GM12864 (cell line): ENCODE results near the gene TMEM25.
"Not testable (repeated sequence)": the region's sequence is repeated elsewhere in the genome, so short reads cannot be mapped to it uniquely, and the experiment has no call there.

Experiments
- DNase-seq: peaks from one replicate; pipeline ENCODE4 v3.0.0-alpha.2; 2011; ENCODE audit warnings: low read depth
- H3K4me3 ChIP-seq: 2 replicates; pipeline ENCODE4 v1.5.1; 2011; ENCODE audit warnings: mild to moderate bottlenecking, low read depth, low read length, control low read depth
- TF ChIP-seq, protein P1 (sequence below): IDR thresholded peaks from 2 replicates; pipeline ENCODE4 v1.5.1; 2011; ENCODE audit warnings: low read depth, mild to moderate bottlenecking, moderate library complexity, low read length, control low read depth, inconsistent platforms; ENCODE audit errors: missing control alignments

The TMEM25 gene

DNA sequence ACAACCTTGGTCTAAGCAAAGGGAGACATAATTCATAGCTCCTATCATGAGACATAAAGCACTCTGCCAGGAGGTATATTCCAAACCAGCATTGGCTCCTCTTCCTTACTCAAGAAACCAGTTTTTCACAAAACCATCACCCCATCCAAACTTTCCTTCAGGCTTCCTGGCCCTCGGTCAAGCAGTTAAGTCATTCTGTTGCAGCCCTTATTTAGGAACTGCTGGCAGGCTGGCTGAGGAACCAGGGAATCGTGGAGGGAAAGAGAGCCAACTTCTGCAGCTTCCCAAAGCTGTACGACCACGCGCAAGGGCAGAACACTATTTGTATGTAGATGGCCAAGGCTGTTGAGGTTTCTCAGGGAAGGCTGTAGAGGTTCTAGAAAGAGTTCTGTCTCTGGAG lies 34.1 kb downstream of the TMEM25 start:
- no peak for DNase-seq
- TF ChIP-seq, protein P1, sequence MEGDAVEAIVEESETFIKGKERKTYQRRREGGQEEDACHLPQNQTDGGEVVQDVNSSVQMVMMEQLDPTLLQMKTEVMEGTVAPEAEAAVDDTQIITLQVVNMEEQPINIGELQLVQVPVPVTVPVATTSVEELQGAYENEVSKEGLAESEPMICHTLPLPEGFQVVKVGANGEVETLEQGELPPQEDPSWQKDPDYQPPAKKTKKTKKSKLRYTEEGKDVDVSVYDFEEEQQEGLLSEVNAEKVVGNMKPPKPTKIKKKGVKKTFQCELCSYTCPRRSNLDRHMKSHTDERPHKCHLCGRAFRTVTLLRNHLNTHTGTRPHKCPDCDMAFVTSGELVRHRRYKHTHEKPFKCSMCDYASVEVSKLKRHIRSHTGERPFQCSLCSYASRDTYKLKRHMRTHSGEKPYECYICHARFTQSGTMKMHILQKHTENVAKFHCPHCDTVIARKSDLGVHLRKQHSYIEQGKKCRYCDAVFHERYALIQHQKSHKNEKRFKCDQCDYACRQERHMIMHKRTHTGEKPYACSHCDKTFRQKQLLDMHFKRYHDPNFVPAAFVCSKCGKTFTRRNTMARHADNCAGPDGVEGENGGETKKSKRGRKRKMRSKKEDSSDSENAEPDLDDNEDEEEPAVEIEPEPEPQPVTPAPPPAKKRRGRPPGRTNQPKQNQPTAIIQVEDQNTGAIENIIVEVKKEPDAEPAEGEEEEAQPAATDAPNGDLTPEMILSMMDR = no peak

DNA sequence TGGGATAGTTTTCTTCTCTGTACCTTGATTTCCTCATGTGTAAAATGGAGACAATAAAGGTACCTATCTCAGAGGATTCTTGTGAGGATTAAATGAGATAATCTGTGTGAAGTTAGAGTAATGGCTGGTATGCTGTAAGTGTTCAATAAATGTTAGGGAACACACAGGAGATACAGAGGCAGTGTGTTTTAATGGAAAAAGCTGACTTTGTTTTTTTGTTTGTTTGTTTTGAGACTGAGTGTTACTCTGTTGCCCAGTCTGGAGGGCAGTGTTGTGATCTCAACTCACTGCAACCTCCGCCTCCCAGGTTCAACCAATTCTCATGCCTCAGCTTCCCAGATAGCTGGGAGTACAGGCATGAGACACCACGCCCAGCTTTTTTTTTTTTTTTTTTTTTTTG lies 38.7 kb downstream of the TMEM25 start:
- H3K4me3 ChIP-seq = no peak overlapping the region
- no peak for DNase-seq
- TF ChIP-seq, protein P1 = no peak

More for the DNA sequence above, 34.1 kb downstream of the TMEM25 start:
- H3K4me3 ChIP-seq = no peak overlapping the region

DNA sequence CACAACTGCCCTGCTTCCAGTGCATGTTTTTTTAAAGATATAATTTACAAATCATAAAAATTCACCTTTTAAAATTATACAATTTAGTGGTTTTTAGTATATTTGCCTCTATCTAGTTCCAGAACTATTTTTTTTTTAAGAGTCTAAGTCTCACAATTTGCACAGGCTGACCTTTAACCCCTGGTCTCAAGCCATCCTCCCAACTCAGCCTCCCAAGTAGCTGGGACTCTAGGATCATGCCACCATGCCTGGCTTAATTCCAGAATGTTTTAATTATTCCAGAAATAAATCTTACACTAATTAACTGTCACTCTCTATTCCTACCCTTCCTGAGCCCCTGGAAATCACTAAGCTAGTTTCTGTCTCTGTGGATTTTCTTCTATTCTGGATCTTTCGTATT lies 39.8 kb downstream of the TMEM25 start:
- DNase-seq = no peak
- TF ChIP-seq, protein P1 = no peak
- no peak overlapping the region for H3K4me3 ChIP-seq

DNA sequence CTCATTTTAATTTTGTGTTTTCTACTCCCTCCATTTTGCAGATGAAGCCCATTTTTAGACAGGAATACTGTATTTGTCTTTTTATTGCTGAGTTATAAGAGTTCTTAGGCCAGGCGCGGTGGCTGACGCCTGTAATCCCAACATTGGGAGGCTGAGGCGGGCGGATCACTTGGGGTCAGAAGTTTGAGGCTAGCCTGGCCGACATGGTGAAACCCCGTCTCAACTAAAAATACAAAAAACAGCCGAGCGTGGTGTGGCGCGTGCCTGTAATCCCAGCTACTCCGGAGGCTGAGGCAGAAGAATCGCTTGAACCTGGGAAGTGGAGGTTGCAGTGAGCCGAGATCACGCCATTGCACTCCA lies 40.7 kb downstream of the TMEM25 start:
- peak overlapping the region; percentile 80 for H3K4me3 ChIP-seq

DNA sequence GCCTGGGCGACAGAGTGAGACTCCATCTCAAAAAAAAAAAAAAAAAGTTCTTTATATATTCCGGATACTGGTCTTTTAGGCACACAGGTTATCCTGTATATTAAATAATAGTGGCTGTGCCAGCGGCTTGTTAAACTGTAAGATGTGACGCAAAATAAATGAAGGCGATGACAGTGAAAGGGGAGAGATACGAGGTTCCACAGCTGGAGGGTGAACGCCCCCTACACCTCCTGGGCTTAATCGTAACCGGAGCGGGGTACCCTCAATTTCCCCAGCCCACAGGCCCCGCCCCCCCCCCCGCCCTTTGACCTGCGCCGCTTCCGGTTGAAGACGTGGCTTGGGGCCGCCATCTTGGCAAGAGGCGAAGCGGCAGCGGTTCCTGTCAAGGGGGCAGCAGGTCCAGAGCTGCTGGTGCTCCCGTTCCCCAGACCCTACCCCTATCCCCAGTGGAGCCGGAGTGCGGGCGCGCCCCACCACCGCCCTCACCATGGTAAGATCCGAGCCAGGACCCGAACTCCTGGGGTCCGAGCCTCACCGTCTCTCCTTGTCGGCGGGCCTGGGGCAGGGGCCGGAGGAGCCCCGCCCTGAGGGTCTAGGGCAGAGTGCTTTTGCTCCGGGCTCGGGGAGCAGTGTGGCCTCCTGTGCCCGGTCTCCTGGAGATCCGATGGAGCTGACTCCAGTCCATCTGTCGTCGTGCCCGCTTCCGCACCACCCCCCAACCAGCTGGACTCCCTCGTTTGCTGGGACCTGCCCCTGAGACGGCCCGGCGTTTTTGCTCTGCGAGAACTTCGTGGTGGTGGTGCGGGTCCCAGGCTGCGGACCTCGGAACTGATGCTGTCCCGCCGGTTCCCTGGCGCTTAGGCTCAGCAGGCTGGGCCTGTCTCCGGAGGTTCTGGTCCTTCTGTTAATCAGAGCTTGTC lies 41.3 kb downstream of the TMEM25 start, which contains the start of gene ARCN1:
TSS of gene ARCN1 (plus strand) at position 349 of the 920 bp plus-strand sequence. CDS start at position 488, 139 bp downstream.
- H3K4me3 ChIP-seq = peak within 1 kb of the TSS; percentile 80
- DNase-seq = peak; percentile 44
- TF ChIP-seq, protein P1 = no peak

More for the DNA sequence above, 40.7 kb downstream of the TMEM25 start:
- not testable (repeated sequence) for DNase-seq

DNA sequence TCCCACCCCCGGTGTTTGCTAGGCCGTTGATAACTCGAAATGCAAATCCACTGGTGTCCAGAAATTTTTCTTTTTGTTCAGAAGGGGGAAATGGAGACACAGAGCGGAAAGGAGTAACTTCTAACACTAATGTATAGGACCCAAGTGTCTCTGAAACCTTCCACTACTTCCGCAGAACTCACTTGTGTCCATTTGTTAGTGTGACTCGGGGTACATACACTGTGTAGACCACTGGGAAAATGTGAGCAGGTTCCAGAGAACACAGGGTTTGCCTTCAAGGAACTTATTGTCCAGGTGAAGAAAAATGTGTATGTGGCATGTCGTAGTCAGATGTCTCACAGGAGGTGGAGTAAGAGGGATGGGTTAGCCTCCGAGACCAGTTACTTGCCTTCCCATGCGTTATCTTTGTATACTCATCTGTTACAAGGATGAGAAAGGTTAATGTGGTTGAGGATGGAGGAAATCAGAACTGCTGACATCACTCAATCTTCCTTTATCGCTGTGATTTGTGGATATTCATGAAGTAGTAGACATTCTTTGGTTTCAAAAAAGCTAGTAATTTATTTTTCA lies 42.1 kb downstream of the TMEM25 start:
- peak overlapping the region; percentile 80 for H3K4me3 ChIP-seq
- no peak for DNase-seq
- TF ChIP-seq, protein P1 = no peak

DNA sequence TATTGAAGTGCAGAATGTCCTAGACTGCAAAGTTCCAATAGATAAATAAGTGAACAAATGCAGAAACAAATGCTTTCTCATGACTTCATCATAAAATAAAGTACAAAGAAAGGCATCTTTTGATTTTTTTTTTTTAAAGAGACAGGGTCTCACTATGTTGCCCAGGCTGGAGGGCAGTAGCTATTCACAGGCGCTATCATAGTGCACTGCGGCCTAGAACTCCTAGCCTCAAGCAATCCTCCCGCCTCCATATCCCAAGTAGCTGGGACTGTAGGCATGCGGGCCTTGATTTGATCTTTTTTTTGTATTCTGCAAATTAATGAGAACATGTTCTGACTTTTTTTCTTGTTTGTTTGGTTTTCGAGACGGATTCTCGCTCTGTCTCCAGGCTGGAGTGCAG lies 43.6 kb downstream of the TMEM25 start:
- DNase-seq = no peak
- TF ChIP-seq, protein P1 = no peak
- H3K4me3 ChIP-seq = no peak overlapping the region

DNA sequence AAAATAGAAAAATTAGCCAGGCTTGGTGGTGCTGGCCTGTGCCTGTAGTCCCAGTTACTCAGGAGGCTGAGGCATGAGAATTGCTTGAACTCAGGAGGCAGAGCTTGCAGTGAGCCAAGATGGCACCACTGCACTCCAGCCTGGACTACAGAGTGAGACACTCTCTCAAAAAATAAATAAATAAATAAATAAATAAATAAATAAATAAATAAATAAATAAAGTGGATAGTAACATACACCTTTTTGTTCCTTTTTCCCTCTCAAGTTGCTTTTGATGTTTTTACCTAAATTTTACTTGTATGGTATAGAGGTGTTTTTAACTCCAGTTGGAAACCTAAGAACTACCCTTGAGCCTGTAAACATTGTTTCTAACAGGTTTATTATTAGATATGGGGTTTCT lies 47.0 kb downstream of the TMEM25 start:
- not testable (repeated sequence) for DNase-seq

More for the DNA sequence above, 47.0 kb downstream of the TMEM25 start:
- not testable (repeated sequence) for H3K4me3 ChIP-seq
